Keratinocyte (primary cell): ENCODE data around the gene TLL1. TPM values are rescaled to one million over a fixed set of nuclear protein-coding genes. Genes with fewer than 3 reads are reported as not detected.

ENCODE experiments used
- DNase-seq: peaks from one replicate; pipeline ENCODE4 v3.0.0-alpha.2; 2011; ENCODE audit warnings: low read depth, missing footprints, low spot score
- FAIRE-seq: peaks from 2 replicates; lab custom pipeline; 2011; peaks lifted over from hg19 to GRCh38; lab: Jason Lieb, UNC
- H2AFZ ChIP-seq: 2 replicates; pipeline ENCODE4 v1.6.0; 2012; ENCODE audit warnings: low read length, control low read depth, inconsistent platforms; ENCODE audit not compliant: control insufficient read depth
- H3K27ac ChIP-seq: 2 replicates; pipeline ENCODE4 v1.5.1; 2011; ENCODE audit warnings: low read length; ENCODE audit not compliant: control insufficient read depth, insufficient read depth
- H3K27me3 ChIP-seq: 3 replicates; pipeline ENCODE4 v1.6.0; 2011; ENCODE audit warnings: low read length; ENCODE audit not compliant: control insufficient read depth, insufficient read depth; ENCODE audit errors: extremely low read depth
- H3K36me3 ChIP-seq, 2 experiments: 2 replicates in 1 of 2; 3 replicates in 1 of 2; pipeline ENCODE4 v1.5.1; 2011; ENCODE audit warnings: low read length in 2 of 2, mild to moderate bottlenecking in 1 of 2; ENCODE audit not compliant: control insufficient read depth in 2 of 2, insufficient read depth in 2 of 2; ENCODE audit errors: extremely low read depth in 1 of 2
- H3K4me1 ChIP-seq: 3 replicates; pipeline ENCODE4 v1.5.1; 2011; ENCODE audit warnings: low read length; ENCODE audit not compliant: control insufficient read depth, insufficient read depth; ENCODE audit errors: extremely low read depth
- H3K4me2 ChIP-seq: 3 replicates; pipeline ENCODE4 v1.6.0; 2011; ENCODE audit warnings: low read depth, low read length; ENCODE audit not compliant: control insufficient read depth, insufficient read depth; ENCODE audit errors: extremely low read depth
- H3K4me3 ChIP-seq, 3 experiments: fragments of 200-600 bp in 1 of 3; sonication (generic) in 1 of 3; 2 replicates in 2 of 3; 3 replicates in 1 of 3; pipeline ENCODE4 v1.5.1; 2011 to 2016; ENCODE audit warnings: low read length in 3 of 3, mild to moderate bottlenecking in 3 of 3, control low read depth in 2 of 3, inconsistent platforms in 1 of 3, low read depth in 1 of 3, mixed read lengths in 1 of 3, mixed run types in 1 of 3, moderate library complexity in 1 of 3; ENCODE audit not compliant: control insufficient read depth in 2 of 3, insufficient read depth in 2 of 3; ENCODE audit errors: extremely low read depth in 1 of 3
- H3K79me2 ChIP-seq: 2 replicates; pipeline ENCODE4 v1.6.0; 2012; ENCODE audit warnings: low read length; ENCODE audit not compliant: control insufficient read depth, insufficient read depth
- H3K9ac ChIP-seq: 3 replicates; pipeline ENCODE4 v1.6.0; 2011; ENCODE audit warnings: low read length; ENCODE audit not compliant: control insufficient read depth, insufficient read depth; ENCODE audit errors: extremely low read depth
- H3K9me1 ChIP-seq: 3 replicates; pipeline ENCODE4 v1.6.0; 2011; ENCODE audit warnings: low read length; ENCODE audit not compliant: control insufficient read depth, insufficient read depth; ENCODE audit errors: extremely low read depth
- H3K9me3 ChIP-seq: 2 replicates; pipeline ENCODE4 v1.5.1; 2012; ENCODE audit warnings: low read depth, low read length; ENCODE audit not compliant: control insufficient read depth
- H4K20me1 ChIP-seq: 3 replicates; pipeline ENCODE4 v1.6.0; 2011; ENCODE audit warnings: low read length; ENCODE audit not compliant: control insufficient read depth, insufficient read depth; ENCODE audit errors: extremely low read depth
- EZH2 ChIP-seq: IDR thresholded peaks from one replicate; pipeline ENCODE4 v1.6.1; 2012; ENCODE audit warnings: inconsistent platforms, mild to moderate bottlenecking, low read length, moderate library complexity
- dilution Hi-C: fragments of 300-500 bp; cut with MboI; formaldehyde crosslinking; loops from one replicate; pipeline ENCODE4 v1.7.0; 2020; ENCODE audit warnings: low sequenced_read_pairs; ENCODE audit not compliant: extremely low pct_ligation_motif_present
- polyA plus RNA-seq, 5 experiments: library from polyadenylated mRNA; depleted of rRNA in 3 of 5; stranded (reverse) in 3 of 5; stranded (forward) in 1 of 5; unstranded in 1 of 5; fragments of >200 nt; gene quantifications; 1 replicate in 1 of 5; 2 replicates in 3 of 5; 3 replicates in 1 of 5; pipeline versions ENCODE4 v1.2.1 to v1.2.3, GENCODE V29; 2011 to 2012; ENCODE audit warnings: missing spikeins in 2 of 5, low read depth in 1 of 5, low replicate concordance in 1 of 5
- TF ChIP-seq, protein P1 (sequence below), 3 experiments: IDR thresholded peaks in 1 of 3; conservative IDR thresholded peaks in 1 of 3; optimal IDR thresholded peaks in 1 of 3; 2 replicates in 2 of 3; 3 replicates in 1 of 3; pipeline versions ENCODE3 to v1.5.1; 2011; ENCODE audit warnings: low read length in 3 of 3, mild to moderate bottlenecking in 3 of 3, moderate library complexity in 2 of 3, control low read depth in 1 of 3, inconsistent platforms in 1 of 3; ENCODE audit not compliant: insufficient read depth in 2 of 3; ENCODE audit errors: extremely low read depth in 1 of 3

TLL1 gene
- polyA plus RNA-seq, 1 donor (not counting 4 experiments of a cell fraction or from before 2014, with no cell fraction given): 1.5 TPM

DNA sequence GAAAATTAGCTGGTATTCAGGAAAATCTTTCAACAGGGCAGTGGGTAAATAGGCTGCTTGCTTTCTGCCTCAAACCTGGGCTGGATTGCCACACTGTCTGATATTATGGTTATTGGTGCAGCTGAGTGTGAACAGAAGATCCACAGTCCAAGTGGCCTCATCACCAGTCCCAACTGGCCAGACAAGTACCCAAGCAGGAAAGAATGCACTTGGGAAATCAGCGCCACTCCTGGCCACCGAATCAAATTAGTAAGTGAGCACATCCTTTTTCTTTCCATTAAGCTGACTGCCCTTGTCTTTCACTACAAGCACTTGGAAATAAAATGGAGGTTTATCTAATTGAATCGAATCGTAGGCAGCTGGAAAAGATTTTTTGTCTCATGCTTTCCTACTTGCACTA, 204.7 kb downstream of the TLL1 start:
- H3K27me3 ChIP-seq: no peaks in the 10 kb centered on the region
- DNase-seq (no peak), FAIRE-seq (no peak)
- H3K4me1 ChIP-seq: no peaks in the 10 kb centered on the region
- H3K27ac ChIP-seq: no peak overlapping the region
- H4K20me1 ChIP-seq: no peaks in the 10 kb centered on the region
- no peaks in the 10 kb centered on the region for H3K9me1 ChIP-seq
- H3K79me2 ChIP-seq: no peaks in the 10 kb centered on the region
- H3K9me3 ChIP-seq: no peaks in the 10 kb centered on the region
- H3K4me2 ChIP-seq: no peak overlapping the region
- TF ChIP-seq EZH2: no peak
- TF ChIP-seq, protein P1, sequence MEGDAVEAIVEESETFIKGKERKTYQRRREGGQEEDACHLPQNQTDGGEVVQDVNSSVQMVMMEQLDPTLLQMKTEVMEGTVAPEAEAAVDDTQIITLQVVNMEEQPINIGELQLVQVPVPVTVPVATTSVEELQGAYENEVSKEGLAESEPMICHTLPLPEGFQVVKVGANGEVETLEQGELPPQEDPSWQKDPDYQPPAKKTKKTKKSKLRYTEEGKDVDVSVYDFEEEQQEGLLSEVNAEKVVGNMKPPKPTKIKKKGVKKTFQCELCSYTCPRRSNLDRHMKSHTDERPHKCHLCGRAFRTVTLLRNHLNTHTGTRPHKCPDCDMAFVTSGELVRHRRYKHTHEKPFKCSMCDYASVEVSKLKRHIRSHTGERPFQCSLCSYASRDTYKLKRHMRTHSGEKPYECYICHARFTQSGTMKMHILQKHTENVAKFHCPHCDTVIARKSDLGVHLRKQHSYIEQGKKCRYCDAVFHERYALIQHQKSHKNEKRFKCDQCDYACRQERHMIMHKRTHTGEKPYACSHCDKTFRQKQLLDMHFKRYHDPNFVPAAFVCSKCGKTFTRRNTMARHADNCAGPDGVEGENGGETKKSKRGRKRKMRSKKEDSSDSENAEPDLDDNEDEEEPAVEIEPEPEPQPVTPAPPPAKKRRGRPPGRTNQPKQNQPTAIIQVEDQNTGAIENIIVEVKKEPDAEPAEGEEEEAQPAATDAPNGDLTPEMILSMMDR (optimal IDR thresholded peaks at IDR 0.05 in 1 of 3, IDR thresholded peaks at IDR 0.05 in 1 of 3, conservative IDR thresholded peaks at IDR 0.05 in 1 of 3; ENCODE audit: extremely low read depth in 1 of 3, insufficient read depth in 2 of 3, low read length in 3 of 3): no peak
- H3K36me3 ChIP-seq: no peaks in the 10 kb centered on the region
- H2AFZ ChIP-seq: no peak overlapping the region
- no peak overlapping the region for H3K4me3 ChIP-seq
- dilution Hi-C loops: no loop called here
- no peak overlapping the region for H3K9ac ChIP-seq

DNA sequence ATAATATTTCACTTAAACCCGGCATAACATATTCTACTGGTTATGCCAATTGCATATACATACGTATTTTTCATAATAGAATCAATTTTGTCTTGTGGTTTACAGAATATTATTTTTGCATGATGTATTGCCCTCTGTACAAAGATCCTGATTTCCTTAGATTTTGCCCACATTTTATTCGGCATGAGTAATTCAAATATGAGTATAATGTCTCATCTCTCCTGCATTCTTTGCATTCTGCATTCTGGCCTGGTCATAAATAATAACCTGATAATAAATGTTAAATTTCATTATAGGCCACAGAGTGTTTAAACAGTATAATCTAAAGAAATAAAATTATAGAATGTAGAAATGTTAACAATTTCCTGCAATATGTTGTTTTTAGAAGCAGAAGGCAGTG, 205.3 kb downstream of the TLL1 start:
- Histone ChIP-seq H3K9me3 (no peaks in the 10 kb centered on the region), H3K27ac (no peak overlapping the region), H3K9ac (no peak overlapping the region), H3K27me3 (no peaks in the 10 kb centered on the region), H4K20me1 (no peaks in the 10 kb centered on the region), H3K36me3 (no peaks in the 10 kb centered on the region), H3K79me2 (no peaks in the 10 kb centered on the region), H2AFZ (no peak overlapping the region), H3K4me3 (no peak overlapping the region), H3K4me1 (no peaks in the 10 kb centered on the region), H3K4me2 (no peak overlapping the region), H3K9me1 (no peaks in the 10 kb centered on the region)
- dilution Hi-C loops: no loop called here
- DNase-seq: no peak
- no peak for FAIRE-seq
- TF ChIP-seq EZH2: no peak
- TF ChIP-seq, protein P1 (optimal IDR thresholded peaks at IDR 0.05 in 1 of 3, IDR thresholded peaks at IDR 0.05 in 1 of 3, conservative IDR thresholded peaks at IDR 0.05 in 1 of 3; ENCODE audit: extremely low read depth in 1 of 3, insufficient read depth in 2 of 3, low read length in 3 of 3): no peak
